SK-N-SH (cell line): ENCODE results near the gene TSHB. TPM values are rescaled to one million over a fixed set of nuclear protein-coding genes. Genes with fewer than 3 reads are reported as not detected.

Experiments
- CTCF ChIA-PET: fragments of 300-600, 350-600 bp; formaldehyde crosslinking; extraction: SDS; loops from one replicate; lab custom pipeline; 2021; lab: Yijun Ruan, JAX
- POLR2A ChIA-PET: fragments of 350-600 bp; sonication (Branson Sonifier 250); formaldehyde crosslinking; extraction: SDS; loops from one replicate; lab custom pipeline; 2020; ENCODE audit warnings: antibody characterized with exemption, inconsistent platforms; lab: Yijun Ruan, JAX
- DNase-seq: peaks from one replicate; pipeline ENCODE4 v3.0.0; 2012
- H2AFZ ChIP-seq: fragments of 200-600 bp; sonication (generic); 2 replicates; pipeline ENCODE4 v1.8.1; 2016; ENCODE audit warnings: antibody characterized with exemption, mild to moderate bottlenecking, low read depth
- H3F3A ChIP-seq: fragments of 200-600 bp; sonication (generic); replicated peaks from 2 replicates; pipeline ENCODE3; 2016; ENCODE audit warnings: antibody characterized with exemption, mild to moderate bottlenecking; ENCODE audit not compliant: insufficient read depth
- H3K27ac ChIP-seq, 2 experiments: fragments of 200-500 bp in 1 of 2; fragments of 200-600 bp in 1 of 2; sonication (Bioruptor generic) in 1 of 2; sonication (generic), shearing (Covaris generic) in 1 of 2; 2 replicates each; pipeline versions ENCODE4 v1.5.1 to v1.6.1; 2014 to 2016; ENCODE audit warnings: low read depth in 2 of 2, inconsistent platforms in 1 of 2, low read length in 1 of 2, mild to moderate bottlenecking in 1 of 2, mixed read lengths in 1 of 2
- H3K27me3 ChIP-seq: fragments of 200-600 bp; sonication (generic), shearing (Covaris generic); 2 replicates; pipeline ENCODE4 v1.6.1; 2016; ENCODE audit warnings: mixed run types; ENCODE audit not compliant: insufficient read depth
- H3K36me3 ChIP-seq, 2 experiments: fragments of 200-500 bp in 1 of 2; fragments of 200-600 bp in 1 of 2; sonication (Bioruptor generic) in 1 of 2; sonication (generic) in 1 of 2; replicated peaks in 1 of 2; 2 replicates each; pipeline versions ENCODE3 to v1.5.1; 2014 to 2016; ENCODE audit warnings: low read length in 1 of 2, mild to moderate bottlenecking in 1 of 2; ENCODE audit not compliant: insufficient read depth in 2 of 2, control insufficient read depth in 1 of 2
- H3K4me1 ChIP-seq, 2 experiments: fragments of 200-500 bp in 1 of 2; fragments of 200-600 bp in 1 of 2; sonication (Bioruptor generic) in 1 of 2; sonication (generic), shearing (Covaris generic) in 1 of 2; 2 replicates each; pipeline versions ENCODE4 v1.5.1 to v1.6.1; 2014 to 2016; ENCODE audit warnings: low read depth in 1 of 2, low read length in 1 of 2, mixed run types in 1 of 2; ENCODE audit not compliant: insufficient read depth in 2 of 2, control insufficient read depth in 1 of 2
- H3K4me2 ChIP-seq: fragments of 200-600 bp; sonication (generic), shearing (Covaris generic); 2 replicates; pipeline ENCODE4 v1.6.1; 2017; ENCODE audit warnings: mixed run types
- H3K4me3 ChIP-seq, 2 experiments: fragments of 200-500 bp in 1 of 2; fragments of 200-600 bp in 1 of 2; sonication (Bioruptor generic) in 1 of 2; sonication (generic), shearing (Covaris generic) in 1 of 2; 2 replicates each; pipeline versions ENCODE4 v1.5.1 to v1.8.1; 2014 to 2016; ENCODE audit warnings: low read depth in 2 of 2, inconsistent platforms in 1 of 2, low read length in 1 of 2, mild to moderate bottlenecking in 1 of 2, mixed read lengths in 1 of 2, moderate library complexity in 1 of 2
- H3K79me2 ChIP-seq: fragments of 200-600 bp; sonication (generic); 2 replicates; pipeline ENCODE4 v1.8.1; 2017; ENCODE audit warnings: mild to moderate bottlenecking; ENCODE audit not compliant: insufficient read depth
- H3K9ac ChIP-seq: fragments of 200-600 bp; sonication (generic); 2 replicates; pipeline ENCODE4 v1.6.1; 2017; ENCODE audit warnings: mixed run types
- H3K9me2 ChIP-seq: fragments of 200-600 bp; sonication (generic); 2 replicates; pipeline ENCODE4 v1.6.1; 2017; ENCODE audit warnings: mixed run types
- H3K9me3 ChIP-seq: fragments of 200-600 bp; sonication (generic); 2 replicates; pipeline ENCODE4 v1.6.1; 2017; ENCODE audit warnings: mixed run types, mild to moderate bottlenecking, moderate library complexity
- H4K20me1 ChIP-seq: fragments of 200-600 bp; sonication (generic); 2 replicates; pipeline ENCODE4 v1.6.1; 2017; ENCODE audit warnings: mild to moderate bottlenecking, mixed run types; ENCODE audit not compliant: insufficient read depth
- CHD2 ChIP-seq: fragments of 150-350 bp; IDR thresholded peaks from 2 replicates; pipeline ENCODE4 v1.6.1; 2018; ENCODE audit warnings: low read length; ENCODE audit not compliant: partially characterized antibody
- ELF1 ChIP-seq: IDR thresholded peaks from 2 replicates; pipeline ENCODE4 v1.4.0; 2012
- EP300 ChIP-seq, 2 experiments: IDR thresholded peaks; 2 replicates each; pipeline versions ENCODE4 v1.4.0 to v1.6.1; 2012; ENCODE audit warnings: borderline replicate concordance in 1 of 2, low read depth in 1 of 2, low read length in 1 of 2
- FOSL2 ChIP-seq: IDR thresholded peaks from 2 replicates; pipeline ENCODE4 v1.4.0; 2012; ENCODE audit warnings: low read depth, mild to moderate bottlenecking, moderate library complexity, borderline replicate concordance
- FOXJ3 ChIP-seq: sonication (generic); formaldehyde crosslinking; IDR thresholded peaks from 2 replicates; pipeline ENCODE4 v1.5.1; 2020; ENCODE audit warnings: mild to moderate bottlenecking, missing genetic modification reagents
- GABPA ChIP-seq: IDR thresholded peaks from 2 replicates; pipeline ENCODE4 v1.4.0; 2012; ENCODE audit warnings: low read depth, mild to moderate bottlenecking
- GATA2 ChIP-seq: sonication (generic); formaldehyde crosslinking; IDR thresholded peaks from 2 replicates; pipeline ENCODE4 v1.5.0; 2020; ENCODE audit warnings: mild to moderate bottlenecking, missing genetic modification reagents
- JUND ChIP-seq: IDR thresholded peaks from 2 replicates; pipeline ENCODE4 v1.4.0; 2012
- MEF2A ChIP-seq: IDR thresholded peaks from 2 replicates; pipeline ENCODE4 v1.4.0; 2012; ENCODE audit warnings: low read depth, borderline replicate concordance
- NRF1 ChIP-seq: IDR thresholded peaks from 2 replicates; pipeline ENCODE4 v1.6.1; 2012; ENCODE audit warnings: low read depth, mild to moderate bottlenecking, low read length
- POLR2AphosphoS5 ChIP-seq: IDR thresholded peaks from 2 replicates; pipeline ENCODE4 v1.6.1; 2012; ENCODE audit warnings: low read depth, low read length
- RAD21 ChIP-seq: IDR thresholded peaks from 2 replicates; pipeline ENCODE4 v1.6.1; 2012; ENCODE audit warnings: mild to moderate bottlenecking, low read length
- RCOR1 ChIP-seq: fragments of 150-350 bp; IDR thresholded peaks from 2 replicates; pipeline ENCODE4 v1.6.1; 2017; ENCODE audit warnings: antibody characterized with exemption, low read length
- RXRA ChIP-seq: IDR thresholded peaks from 2 replicates; pipeline ENCODE4 v1.4.0; 2012; ENCODE audit warnings: low read depth, mild to moderate bottlenecking, borderline replicate concordance
- SIN3A ChIP-seq: IDR thresholded peaks from 2 replicates; pipeline ENCODE4 v1.6.1; 2012; ENCODE audit warnings: low read depth, mild to moderate bottlenecking, low read length, moderate library complexity, borderline replicate concordance
- TAF1 ChIP-seq: IDR thresholded peaks from 2 replicates; pipeline ENCODE4 v1.6.1; 2012; ENCODE audit warnings: low read depth, mild to moderate bottlenecking, low read length, moderate library complexity, borderline replicate concordance
- TCF12 ChIP-seq: IDR thresholded peaks from 2 replicates; pipeline ENCODE4 v1.4.0; 2012
- TEAD4 ChIP-seq: IDR thresholded peaks from 2 replicates; pipeline ENCODE4 v1.4.0; 2012; ENCODE audit warnings: mild to moderate bottlenecking, borderline replicate concordance; ENCODE audit not compliant: insufficient read depth
- WGBS: methylation state at CpG from one replicate; pipeline ENCODE4 v1.1.6; 2017; ENCODE audit warnings: low lambda C conversion rate; 5-methylcytosine and 5-hydroxymethylcytosine counted together
- polyA plus RNA-seq, 3 experiments: library from polyadenylated mRNA; depleted of rRNA; stranded (reverse); fragments of >200 nt; gene quantifications; 2 replicates each; pipeline ENCODE4 v1.2.3, GENCODE V29; 2012
- TF ChIP-seq, protein P1 (sequence below): IDR thresholded peaks from 2 replicates; pipeline ENCODE4 v1.4.0; 2012; ENCODE audit warnings: low read depth
- TF ChIP-seq, protein P2 (sequence below): fragments of 200-600 bp; sonication (generic); IDR thresholded peaks from 2 replicates; pipeline ENCODE4 v1.6.1; 2017; ENCODE audit warnings: antibody characterized with exemption, mild to moderate bottlenecking, moderate library complexity
- TF ChIP-seq, protein P3 (sequence below): IDR thresholded peaks from 2 replicates; pipeline ENCODE4; 2012
- TF ChIP-seq, protein P4 (sequence below): IDR thresholded peaks from 2 replicates; pipeline ENCODE4 v1.4.0; 2012; ENCODE audit warnings: low read depth, borderline replicate concordance
- TF ChIP-seq, protein P5 (sequence below): IDR thresholded peaks from 2 replicates; pipeline ENCODE4 v1.6.1; 2012; ENCODE audit warnings: mild to moderate bottlenecking, low read depth, low read length, moderate library complexity

Gene TSHB
- polyA plus RNA-seq, 1 of the 3 experiments (the other 2 are of a cell fraction): not detected

DNA sequence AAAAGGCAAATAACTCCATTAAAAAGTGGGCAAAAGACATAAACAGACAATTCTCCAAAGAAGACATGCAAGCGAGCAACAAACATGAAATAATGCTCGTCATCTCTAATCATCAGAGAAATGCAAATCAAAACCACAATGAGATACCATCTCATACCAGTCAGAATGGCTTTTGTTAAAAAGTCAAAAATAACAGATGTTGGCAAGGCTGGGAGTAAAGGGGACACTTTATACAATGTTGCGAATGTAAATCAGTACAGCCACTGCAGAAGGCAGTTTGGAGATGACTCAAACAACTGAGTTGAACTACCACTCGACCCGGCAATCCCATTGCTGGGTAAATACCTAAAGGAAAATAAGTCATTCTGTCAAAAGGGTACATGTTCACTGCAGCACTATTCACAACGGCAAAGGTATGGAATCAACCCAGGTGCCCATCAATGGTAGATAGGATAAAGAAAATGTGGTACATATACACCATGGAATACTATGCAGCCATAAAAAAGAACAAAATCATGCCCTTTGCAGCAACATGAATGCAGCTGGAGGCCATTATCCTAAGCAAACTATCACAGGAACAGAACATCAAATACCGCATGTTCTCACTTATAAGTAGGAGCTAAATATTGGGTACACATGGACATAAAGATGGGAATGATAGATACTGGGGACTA is 33.7 kb downstream of the TSHB start (continued):
- no peak for TF ChIP-seq FOXJ3 (CRISPR knock-in tag)
- peak; percentile 85 for TF ChIP-seq TEAD4
- peak; percentile 82 for TF ChIP-seq POLR2AphosphoS5
- TF ChIP-seq RAD21: no peak
- peak; percentile 99 for TF ChIP-seq TCF12
- TF ChIP-seq, protein P1, sequence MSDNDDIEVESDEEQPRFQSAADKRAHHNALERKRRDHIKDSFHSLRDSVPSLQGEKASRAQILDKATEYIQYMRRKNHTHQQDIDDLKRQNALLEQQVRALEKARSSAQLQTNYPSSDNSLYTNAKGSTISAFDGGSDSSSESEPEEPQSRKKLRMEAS: 0 out of 2 replicates have a peak, but pooled peaks have one; percentile 16
- peak; percentile 55; the same call in 1 of the 2 replicates for TF ChIP-seq FOSL2
- TF ChIP-seq GABPA: no peak
- TF ChIP-seq RCOR1: no peak
- no peak for TF ChIP-seq CHD2
- TF ChIP-seq, protein P2, sequence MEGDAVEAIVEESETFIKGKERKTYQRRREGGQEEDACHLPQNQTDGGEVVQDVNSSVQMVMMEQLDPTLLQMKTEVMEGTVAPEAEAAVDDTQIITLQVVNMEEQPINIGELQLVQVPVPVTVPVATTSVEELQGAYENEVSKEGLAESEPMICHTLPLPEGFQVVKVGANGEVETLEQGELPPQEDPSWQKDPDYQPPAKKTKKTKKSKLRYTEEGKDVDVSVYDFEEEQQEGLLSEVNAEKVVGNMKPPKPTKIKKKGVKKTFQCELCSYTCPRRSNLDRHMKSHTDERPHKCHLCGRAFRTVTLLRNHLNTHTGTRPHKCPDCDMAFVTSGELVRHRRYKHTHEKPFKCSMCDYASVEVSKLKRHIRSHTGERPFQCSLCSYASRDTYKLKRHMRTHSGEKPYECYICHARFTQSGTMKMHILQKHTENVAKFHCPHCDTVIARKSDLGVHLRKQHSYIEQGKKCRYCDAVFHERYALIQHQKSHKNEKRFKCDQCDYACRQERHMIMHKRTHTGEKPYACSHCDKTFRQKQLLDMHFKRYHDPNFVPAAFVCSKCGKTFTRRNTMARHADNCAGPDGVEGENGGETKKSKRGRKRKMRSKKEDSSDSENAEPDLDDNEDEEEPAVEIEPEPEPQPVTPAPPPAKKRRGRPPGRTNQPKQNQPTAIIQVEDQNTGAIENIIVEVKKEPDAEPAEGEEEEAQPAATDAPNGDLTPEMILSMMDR: no peak
- TF ChIP-seq NRF1: no peak
- TF ChIP-seq ELF1: no peak; the same call in 1 of the 2 replicates

DNA sequence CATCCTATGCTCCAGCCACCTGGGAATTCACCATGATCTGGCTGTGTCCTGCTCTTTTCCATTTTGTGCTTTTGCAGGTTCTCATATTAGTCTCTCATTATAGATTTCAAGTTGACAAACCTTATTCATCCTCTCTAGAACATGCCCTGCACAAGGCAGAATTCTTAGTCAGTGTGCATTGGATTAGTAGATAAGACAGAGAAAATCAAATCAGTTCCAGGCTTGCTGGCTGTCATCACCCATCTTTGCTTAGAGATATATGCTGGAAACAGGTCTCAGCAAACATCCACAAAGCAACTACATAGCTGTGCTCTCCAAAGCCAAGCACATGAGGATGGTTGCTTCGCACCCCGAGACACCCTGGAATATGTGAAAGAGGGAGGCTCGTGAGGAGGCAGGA is 34.8 kb downstream of the TSHB start:
- H3K4me1 ChIP-seq: peaks cover 11 to 12% of the 10 kb centered on the region in 2 experiments; a peak in 2 of 4 replicates
- H3K9me2 ChIP-seq: no peaks in the 10 kb centered on the region
- no peak overlapping the region for H3K4me2 ChIP-seq
- TF ChIP-seq TAF1 (no peak), RCOR1 (peak; percentile 75; the same call in 1 of the 2 replicates), JUND (peak; percentile 24; the same call in 1 of the 2 replicates), MEF2A (no peak), RXRA (no peak), RAD21 (no peak), GATA2 (CRISPR knock-in tag) (peak; percentile 76), SIN3A (no peak), TCF12 (peak; percentile 57), EP300 (IDR thresholded peaks at IDR 0.05; ENCODE audit: borderline replicate concordance in 1 of 2, low read depth in 1 of 2, low read length in 1 of 2) (0 out of 4 replicates have a peak, but pooled peaks of 1 of the 2 experiments have one; percentile 35)
- TF ChIP-seq, protein P3, sequence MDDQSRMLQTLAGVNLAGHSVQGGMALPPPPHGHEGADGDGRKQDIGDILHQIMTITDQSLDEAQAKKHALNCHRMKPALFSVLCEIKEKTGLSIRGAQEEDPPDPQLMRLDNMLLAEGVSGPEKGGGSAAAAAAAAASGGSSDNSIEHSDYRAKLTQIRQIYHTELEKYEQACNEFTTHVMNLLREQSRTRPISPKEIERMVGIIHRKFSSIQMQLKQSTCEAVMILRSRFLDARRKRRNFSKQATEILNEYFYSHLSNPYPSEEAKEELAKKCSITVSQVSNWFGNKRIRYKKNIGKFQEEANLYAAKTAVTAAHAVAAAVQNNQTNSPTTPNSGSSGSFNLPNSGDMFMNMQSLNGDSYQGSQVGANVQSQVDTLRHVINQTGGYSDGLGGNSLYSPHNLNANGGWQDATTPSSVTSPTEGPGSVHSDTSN: peak; percentile 56
- TF ChIP-seq, protein P4, sequence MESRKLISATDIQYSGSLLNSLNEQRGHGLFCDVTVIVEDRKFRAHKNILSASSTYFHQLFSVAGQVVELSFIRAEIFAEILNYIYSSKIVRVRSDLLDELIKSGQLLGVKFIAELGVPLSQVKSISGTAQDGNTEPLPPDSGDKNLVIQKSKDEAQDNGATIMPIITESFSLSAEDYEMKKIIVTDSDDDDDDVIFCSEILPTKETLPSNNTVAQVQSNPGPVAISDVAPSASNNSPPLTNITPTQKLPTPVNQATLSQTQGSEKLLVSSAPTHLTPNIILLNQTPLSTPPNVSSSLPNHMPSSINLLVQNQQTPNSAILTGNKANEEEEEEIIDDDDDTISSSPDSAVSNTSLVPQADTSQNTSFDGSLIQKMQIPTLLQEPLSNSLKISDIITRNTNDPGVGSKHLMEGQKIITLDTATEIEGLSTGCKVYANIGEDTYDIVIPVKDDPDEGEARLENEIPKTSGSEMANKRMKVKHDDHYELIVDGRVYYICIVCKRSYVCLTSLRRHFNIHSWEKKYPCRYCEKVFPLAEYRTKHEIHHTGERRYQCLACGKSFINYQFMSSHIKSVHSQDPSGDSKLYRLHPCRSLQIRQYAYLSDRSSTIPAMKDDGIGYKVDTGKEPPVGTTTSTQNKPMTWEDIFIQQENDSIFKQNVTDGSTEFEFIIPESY: no peak
- TF ChIP-seq, protein P5, sequence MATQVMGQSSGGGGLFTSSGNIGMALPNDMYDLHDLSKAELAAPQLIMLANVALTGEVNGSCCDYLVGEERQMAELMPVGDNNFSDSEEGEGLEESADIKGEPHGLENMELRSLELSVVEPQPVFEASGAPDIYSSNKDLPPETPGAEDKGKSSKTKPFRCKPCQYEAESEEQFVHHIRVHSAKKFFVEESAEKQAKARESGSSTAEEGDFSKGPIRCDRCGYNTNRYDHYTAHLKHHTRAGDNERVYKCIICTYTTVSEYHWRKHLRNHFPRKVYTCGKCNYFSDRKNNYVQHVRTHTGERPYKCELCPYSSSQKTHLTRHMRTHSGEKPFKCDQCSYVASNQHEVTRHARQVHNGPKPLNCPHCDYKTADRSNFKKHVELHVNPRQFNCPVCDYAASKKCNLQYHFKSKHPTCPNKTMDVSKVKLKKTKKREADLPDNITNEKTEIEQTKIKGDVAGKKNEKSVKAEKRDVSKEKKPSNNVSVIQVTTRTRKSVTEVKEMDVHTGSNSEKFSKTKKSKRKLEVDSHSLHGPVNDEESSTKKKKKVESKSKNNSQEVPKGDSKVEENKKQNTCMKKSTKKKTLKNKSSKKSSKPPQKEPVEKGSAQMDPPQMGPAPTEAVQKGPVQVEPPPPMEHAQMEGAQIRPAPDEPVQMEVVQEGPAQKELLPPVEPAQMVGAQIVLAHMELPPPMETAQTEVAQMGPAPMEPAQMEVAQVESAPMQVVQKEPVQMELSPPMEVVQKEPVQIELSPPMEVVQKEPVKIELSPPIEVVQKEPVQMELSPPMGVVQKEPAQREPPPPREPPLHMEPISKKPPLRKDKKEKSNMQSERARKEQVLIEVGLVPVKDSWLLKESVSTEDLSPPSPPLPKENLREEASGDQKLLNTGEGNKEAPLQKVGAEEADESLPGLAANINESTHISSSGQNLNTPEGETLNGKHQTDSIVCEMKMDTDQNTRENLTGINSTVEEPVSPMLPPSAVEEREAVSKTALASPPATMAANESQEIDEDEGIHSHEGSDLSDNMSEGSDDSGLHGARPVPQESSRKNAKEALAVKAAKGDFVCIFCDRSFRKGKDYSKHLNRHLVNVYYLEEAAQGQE: no peak
- no peaks in the 10 kb centered on the region for H3K9me3 ChIP-seq
- H3K27me3 ChIP-seq: no peaks in the 10 kb centered on the region
- no peaks in the 10 kb centered on the region for H3K79me2 ChIP-seq
- peaks cover 22% of the 10 kb centered on the region for H3F3A ChIP-seq
- 96% methylated on average over 3 of the region's 3 CpGs for WGBS
- H3K36me3 ChIP-seq: no peaks in the 10 kb centered on the region
- ChIA-PET CTCF (interaction anchor here (1.4 to 1.9 kb wide), 2 partner anchors 11 to 13 kb away, joined by 7 to 10 read pairs; no protein-coding TSS in a partner anchor), POLR2A (no interaction called here)
- no peaks in the 10 kb centered on the region; the same call in 1 of the 2 replicates for H4K20me1 ChIP-seq
- peak; percentile 50 for DNase-seq
- peak overlapping the region in 1 of 2 experiments; percentile 5; a peak in 2 of 4 replicates for H3K27ac ChIP-seq
- H3K9ac ChIP-seq: no peak overlapping the region
- H2AFZ ChIP-seq: no peak overlapping the region
- no peak overlapping the region for H3K4me3 ChIP-seq
